TTC549 (cell line): Measurements from ENCODE around the gene SAXO2.
A peak's percentile ranks its signal among the peaks of the same experiment; 100 is the strongest.
"Not testable (repeated sequence)": the region's sequence is repeated elsewhere in the genome, so short reads cannot be mapped to it uniquely, and the experiment has no call there.

Source experiments
- FAIRE-seq: peaks from 2 replicates; lab custom pipeline; 2012; peaks lifted over from hg19 to GRCh38; lab: Jason Lieb, UNC

The SAXO2 gene, protein sequence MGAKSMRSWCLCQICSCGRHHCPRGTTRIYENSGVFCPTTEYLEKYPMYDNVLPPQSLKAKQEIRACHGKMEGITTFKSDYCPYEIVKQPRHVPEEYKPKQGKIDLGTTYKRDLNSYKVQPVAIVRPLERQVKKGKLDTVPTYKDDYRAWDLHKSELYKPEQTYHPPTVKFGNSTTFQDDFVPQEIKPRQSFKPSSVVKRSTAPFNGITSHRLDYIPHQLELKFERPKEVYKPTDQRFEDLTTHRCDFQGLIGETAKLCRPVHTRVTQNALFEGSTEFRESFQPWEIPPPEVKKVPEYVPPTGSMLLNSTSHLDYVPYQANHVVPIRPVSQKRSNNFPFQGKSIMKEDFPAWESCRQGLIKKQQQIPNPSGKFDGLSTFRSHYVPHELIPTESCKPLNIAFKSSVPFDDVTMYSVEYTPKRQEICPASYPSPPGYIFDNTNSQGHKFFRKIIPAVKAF

DNA sequence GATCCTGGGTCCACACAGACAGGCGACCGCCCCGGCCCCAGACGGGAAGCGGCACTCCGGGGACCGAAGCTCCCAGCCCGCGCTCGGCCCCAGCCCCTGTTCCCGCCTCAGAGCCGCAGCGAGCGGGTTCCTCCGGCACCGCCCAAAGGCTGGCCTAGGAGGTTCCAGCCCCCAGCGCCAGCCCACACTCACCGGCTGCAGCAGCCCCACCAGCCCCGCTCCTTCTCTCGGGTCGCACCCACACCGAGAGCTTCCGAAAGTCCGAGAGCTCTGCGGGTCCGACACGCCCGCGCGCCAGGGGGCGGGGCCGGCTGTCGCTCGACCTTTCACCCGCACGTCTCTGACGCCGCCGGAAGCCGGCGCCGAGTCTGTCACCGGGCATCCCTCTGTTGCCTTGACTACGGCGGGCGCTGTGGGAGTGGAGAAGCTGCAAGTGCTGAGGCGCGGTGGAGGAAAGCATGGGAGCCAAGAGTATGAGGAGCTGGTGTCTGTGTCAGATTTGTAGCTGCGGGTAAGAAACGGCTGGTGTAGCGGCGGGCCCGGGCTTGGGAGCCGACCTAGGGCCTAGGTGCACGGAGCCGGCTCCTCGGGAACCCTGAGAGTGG is at the start of gene SAXO2, which contains the start of gene EFL1:
Gene SAXO2, plus strand, starts transcription at position 397 of the 605 bp plus-strand sequence. Its CDS starts 62 bp downstream, at position 459.
Gene EFL1, minus strand, starts transcription at position 313 of the 605 bp plus-strand sequence. CDS start 956 bp downstream, outside the sequence.
- no peak for FAIRE-seq

DNA sequence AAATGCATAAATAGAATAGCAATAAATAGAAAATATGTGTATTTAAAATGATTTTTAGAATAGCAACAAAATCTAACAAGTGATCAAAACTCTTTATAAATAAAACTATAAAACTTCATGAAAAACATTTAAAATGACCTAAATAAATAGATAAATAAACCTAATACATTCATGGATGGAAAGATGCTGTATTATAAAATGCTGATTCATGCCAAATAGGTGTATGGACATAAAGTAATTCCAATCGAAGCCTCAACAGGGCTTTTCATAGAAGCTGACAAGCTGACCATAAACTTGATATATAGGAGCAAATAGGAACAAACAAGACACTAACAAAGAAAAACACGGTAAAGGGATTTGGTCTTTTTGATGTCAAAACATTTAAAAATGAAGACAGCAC is 46.5 kb upstream of the SAXO2 start:
- peak; percentile 59 for FAIRE-seq

DNA sequence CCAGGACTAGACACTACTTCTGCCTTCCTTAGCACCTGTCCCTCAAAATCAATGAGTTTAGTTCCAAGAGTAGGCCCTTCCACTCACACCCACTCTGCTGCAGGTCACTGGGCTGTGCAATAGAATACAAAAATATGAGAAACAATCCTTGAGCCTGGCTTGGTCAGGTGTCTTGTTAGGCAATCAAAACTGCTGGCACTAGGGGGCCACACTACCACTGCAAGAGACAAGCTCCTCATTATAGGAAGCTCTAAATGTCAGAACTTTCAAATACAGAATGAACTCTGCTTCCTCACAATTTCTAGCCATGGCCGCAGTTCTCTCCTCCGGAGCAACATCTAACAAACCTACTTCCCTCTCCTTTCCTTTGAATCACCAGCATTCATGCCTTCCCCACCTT is 41.1 kb upstream of the SAXO2 start:
- FAIRE-seq, result not testable (repeated sequence)

DNA sequence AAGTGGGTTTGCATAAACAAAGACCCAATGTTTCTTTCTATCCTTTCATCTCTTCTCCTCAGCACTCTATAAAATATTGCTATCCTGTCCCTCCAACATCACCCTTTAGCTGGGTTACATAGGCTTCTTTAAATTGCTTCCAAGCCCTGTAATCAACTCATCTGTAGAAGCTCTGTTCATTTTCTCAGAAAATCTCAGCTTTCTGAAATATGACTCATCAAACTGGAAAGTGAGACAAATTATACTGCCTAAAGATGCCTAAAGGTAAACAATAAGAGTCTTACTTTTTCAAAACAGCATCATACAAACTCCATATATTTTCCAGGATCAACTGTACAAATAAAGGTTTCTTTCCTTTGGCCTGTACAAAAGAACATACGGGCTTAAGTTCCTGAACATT is 33.9 kb upstream of the SAXO2 start:
- FAIRE-seq, result no peak

DNA sequence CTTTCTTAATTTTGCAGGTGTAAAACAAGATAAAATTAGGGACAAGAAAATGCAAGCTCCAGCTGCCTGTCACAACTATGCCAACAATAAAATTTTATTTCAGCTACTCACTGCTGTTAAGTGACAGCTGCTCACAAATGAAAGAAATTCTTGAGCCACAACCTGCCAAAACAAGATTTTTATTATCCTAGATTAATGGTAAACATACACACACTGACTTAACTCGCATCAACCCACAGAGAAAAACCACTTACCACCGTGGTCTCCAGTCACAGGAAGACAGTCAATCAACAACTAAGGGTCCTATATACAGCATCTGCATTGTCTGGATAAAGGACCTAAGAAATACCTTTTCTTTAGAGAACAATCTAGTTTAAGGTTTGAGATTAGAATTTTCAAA is 31.4 kb upstream of the SAXO2 start:
- no peak for FAIRE-seq

DNA sequence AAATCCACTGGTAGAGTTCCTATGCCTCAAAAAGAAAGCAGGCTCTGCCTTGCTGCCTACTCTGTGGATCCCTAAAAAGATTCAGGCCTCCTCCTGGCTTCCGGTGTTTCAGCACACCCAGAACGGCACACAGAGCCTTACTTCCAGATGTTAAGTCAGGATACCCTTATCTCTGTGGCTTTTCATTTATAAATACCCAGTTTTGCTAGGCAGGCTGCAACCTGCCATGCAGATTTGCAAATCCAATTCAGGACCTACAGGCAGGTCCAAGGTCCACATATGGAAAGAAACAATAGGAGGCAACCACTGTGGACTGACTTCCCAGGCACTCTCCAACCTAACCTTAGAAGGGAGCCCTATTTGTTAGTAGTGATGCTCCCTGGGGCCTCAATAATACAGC is 30.8 kb upstream of the SAXO2 start:
- FAIRE-seq, result no peak

DNA sequence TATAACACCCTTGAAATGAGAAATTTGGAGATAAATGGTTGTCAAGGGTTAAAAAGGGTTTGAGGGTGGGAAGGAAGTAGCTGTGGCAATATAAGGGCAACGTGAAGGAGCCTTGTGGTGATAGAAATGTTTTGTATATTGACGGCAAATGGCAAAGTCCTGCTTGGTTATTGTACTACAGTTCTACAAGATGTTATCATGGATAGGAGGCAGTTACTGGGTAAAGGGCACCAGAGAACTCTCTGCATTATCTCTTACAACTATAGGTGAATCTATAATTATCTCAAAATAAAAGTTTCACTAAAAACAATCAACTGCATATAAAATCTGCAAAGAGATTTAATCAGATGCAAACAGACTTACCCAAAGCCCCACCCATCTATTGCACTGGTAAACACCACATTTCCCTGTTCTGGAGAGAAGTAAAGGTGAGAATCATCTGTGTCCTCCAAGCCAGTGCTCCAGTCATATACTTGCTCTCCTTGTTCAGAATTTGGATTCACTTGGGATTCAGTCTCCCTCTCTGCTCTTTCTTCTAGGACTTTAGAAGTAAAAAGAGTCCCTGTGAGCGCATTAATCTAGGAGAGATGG is 24.6 kb upstream of the SAXO2 start:
- not testable (repeated sequence) for FAIRE-seq

DNA sequence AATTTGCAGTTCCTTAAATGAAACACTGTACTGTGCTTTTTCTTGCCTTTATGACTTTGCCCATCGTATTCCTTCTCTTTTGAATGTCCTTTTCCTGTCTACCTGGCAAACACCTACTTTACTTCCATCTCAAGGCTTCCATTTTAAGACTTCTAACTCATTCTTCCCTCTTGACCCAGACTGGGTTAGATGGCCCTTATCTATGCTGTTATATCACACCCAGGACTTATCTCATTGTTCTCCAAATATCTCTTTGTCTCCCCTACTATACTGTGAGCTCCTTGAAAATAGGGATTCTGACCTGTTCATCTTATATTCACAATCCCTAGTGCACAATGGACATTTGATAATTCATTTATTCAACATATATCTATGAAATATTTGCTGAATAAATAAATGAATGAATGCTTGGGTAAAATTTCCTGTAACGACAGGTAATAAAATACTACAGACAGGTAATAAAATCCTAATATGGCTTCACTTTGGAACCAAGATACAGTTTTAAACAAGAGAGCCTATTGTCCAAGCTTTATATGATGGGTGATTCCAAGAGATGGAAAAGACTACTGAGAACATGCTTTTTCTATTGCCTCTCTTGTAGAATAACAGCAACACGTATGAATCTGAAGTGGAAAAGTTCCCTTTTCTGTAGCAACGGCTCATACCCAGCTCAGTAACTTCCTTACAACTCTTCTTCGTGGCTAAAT is 22.8 kb upstream of the SAXO2 start:
- no peak for FAIRE-seq

DNA sequence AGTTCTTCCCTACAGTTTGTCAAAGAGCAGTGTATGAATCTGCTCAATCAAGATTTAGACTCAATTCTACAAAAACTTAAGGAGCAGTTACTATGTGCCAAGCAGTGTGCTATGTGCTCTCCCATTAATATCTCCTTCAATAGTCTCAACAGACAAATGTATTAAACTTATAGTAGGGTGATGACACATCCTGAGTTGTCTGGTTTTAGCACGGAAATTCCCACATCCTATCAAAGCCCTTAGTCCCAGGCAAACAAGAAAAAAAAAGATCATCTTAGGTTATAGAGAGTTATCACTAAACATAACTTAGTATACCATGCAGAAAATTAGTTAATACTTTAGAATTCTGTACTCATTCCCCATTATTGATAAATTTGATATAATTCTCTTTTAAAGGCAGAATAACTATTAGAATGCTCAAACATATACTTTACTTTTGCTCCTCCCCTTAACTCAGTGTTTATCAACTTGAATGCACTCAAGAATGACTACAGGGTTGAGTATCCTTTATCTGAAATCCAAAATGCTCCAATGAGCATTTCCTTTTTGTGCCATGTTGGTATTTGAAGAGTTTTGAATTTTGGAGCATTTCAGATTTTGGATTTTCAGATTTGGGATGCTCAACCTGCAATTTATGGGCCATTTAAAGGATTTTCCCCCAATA is 20.6 kb upstream of the SAXO2 start:
- FAIRE-seq, result not testable (repeated sequence)

DNA sequence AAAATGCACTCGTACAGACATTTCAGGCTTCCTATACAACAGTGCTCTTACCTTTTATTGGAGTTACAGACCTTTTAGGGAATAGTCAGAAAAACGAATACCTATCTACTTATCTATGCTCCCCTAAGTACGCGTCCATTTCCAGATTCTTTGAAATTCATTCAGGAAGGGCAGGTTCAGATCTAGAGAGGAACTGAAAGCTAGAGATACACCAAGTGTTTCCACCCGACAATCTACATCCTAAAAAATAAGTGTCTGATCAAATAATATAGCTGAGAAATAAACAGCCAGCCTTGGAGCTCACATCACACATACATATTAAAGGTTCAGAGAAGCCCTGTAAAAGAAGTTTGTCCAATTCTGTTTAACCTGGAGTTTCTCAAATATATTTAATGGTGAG is 19.0 kb upstream of the SAXO2 start:
- not testable (repeated sequence) for FAIRE-seq

DNA sequence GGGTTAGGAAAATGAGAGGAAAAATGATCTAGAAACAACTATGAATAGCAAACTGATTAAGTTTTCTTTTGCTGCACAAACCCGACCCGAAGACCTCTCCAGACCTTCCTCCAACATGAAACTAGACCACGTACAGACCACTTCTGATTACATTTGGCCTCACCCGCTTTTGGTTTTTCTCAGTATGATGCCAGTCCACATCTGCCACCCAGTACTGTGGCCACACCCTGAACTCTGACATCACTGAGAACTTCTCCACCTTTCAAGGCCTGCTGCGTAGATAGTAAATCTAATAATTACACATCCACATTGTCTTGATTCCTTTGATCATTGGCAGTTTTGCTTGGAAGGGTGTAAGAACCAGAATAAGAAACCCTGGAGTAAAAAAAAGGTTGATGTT is 16.7 kb upstream of the SAXO2 start:
- not testable (repeated sequence) for FAIRE-seq

DNA sequence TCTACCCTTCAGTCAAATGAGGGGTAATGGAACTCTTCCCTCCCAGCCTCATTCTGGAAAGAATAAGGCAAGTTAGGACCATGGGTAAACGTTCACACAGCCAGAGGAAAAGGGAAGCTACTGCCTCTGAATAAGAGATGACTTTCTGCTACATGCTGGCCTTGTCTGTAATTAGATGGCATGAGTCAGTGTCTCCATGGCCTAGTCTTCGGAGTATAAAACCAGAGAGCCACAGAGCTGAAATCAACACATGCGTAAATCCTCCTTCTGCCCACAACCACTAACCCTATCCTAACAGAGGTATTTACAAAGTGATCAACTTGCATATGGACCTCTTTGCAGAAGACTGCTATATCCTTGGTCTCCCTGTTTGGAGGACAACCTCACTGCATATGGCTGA is 14.4 kb upstream of the SAXO2 start:
- FAIRE-seq, result not testable (repeated sequence)

DNA sequence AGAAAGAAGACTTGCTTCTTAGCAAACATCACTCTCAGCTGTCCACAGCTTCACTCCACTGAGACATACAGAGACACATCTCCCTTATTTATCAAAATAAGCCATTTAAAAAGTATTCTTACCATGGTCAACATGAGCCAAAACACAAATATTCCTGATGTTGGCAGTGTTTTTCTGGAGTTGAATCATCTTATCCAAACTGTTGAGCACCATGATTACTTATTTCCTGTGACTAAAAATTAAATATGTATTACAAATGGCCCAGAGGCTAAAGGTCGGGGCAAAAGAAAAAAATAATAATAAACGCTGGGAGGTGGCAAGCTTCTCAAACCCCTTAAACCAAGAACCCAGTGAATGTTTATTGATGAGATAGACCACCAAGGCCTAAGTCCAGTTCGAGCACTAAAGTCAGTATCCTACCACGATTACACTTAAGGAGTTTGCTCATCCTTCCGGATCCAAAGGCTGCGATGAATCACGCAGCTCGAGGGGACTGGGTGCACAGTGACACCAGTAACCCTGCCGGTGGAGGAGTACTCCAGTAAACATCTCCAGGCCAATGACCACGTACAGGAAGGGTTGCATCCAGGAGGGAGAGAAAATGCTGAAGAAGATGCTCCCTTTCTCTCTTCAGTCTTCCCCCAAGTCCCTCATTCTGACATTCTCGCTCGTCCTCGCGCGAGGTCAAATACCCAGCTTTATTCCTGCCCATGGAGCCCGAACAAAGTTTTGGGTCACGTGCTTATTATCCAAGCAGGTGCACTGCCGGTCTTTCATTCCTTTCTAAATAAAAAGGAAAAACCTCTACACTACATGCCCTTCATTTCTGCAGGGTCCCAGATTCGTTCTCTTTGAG is 824 bp upstream of the SAXO2 start:
- FAIRE-seq, result not testable (repeated sequence)

DNA sequence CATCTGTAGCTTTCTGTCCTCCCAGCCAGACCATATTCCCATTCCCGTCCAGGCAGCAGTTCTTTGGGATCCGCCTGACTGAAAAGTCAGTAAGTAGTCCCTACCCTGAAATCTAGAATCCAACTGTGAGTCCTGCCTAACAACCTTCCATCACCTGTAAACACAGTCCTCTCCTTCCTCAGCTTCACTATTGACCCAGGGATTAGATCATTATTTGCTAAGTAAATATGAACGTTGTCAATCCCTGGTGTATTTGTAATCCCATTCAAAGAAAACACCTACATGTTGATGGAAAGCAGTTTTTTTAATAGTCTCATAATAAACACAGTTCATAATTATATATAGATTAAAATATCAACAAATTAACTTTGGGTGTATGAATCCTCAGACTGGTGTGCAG is 732 bp downstream of the SAXO2 start:
- FAIRE-seq, result no peak

DNA sequence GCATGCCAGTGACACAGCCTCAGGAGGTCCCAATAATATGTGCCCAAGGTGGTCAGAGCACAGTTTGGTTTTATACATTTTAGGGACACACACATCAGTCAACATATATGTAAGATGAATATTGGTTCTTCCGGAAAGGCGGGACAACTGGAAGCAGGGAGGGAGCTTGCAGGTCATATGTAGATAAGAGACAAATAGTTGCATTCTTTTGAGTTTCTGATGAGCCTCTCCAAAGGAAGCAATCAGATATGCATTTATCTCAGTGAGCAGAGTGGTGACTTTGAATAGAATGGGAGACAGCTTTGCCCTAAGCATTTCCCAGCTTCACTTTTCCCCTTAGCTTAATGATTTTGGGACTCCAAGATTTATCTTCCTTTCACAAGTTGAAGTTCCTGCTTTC is 4.5 kb downstream of the SAXO2 start:
- not testable (repeated sequence) for FAIRE-seq

DNA sequence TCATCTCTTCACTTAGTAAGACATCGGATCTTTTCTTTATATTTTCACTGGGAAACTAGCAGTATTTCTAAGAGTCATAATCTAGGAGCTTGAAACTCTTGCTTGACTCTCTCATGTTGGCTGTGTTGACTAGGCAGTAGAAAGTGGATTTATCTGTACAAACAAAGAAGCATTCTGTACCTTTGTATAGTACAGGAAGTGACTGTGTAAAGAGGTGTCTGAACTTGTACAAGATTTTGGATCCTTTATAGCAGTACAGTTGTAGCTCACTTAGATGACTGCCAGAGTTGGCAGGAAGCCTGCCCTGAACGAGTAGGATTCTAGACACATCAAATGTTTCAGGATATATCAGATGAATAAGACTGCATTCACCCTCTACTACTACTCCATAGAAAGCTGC is 5.8 kb downstream of the SAXO2 start:
- not testable (repeated sequence) for FAIRE-seq

DNA sequence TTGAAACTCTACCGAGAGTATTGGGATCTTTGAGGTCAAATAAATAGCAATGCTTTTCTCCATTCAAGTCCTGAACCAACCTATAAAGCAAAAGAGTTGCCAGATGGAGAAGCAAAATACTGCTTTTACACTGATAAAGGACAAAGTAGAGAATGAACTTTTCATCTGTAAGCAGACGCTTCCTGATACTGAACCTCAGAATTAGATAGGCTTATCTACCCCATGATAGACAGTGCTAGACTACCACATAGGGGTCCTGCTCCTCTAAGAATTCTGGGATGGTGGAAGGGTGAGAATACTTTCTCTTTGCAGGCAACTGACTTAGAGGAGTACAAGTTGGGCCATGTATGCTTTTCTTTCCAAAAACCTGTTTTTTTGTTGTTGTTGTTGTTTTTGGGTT is 9.5 kb downstream of the SAXO2 start:
- FAIRE-seq, result no peak

DNA sequence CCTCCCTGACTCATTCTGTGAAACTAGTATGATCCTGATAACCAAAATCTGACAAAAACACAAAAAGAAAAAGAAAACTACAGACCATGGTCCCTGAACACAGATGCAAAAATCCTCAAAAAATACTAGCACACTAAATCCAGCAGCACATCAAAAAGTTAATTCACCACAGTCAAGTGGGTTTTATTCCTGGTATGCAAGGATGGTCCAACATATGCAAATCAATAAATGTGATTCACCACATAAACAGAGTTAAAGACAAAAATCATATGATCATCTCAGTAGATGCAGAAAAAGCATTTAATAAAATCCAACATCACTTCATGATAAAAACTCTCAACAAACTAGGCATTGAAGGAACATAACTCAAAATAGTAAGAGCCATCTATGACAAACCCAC is 12.8 kb downstream of the SAXO2 start:
- FAIRE-seq, result no peak

DNA sequence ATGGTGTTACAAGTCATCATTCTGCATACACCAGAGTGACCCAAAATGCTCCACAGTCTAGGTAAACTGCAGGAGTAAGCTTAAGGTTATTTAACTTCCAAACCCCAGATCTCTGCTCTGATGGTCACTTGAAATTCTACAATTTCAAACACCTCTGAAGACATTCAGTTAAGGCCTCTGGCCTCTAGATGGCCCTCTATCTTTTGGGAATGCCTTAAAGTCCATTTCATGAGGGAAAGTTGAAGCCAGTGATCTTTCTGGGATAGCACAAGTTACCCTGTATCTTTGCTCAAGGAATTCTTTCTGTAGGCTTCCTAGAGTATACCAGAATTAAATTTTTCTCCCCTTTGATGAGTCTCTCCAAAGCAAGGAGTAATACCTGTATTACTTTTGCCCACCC is 18.7 kb downstream of the SAXO2 start:
- FAIRE-seq, result peak; percentile 87

DNA sequence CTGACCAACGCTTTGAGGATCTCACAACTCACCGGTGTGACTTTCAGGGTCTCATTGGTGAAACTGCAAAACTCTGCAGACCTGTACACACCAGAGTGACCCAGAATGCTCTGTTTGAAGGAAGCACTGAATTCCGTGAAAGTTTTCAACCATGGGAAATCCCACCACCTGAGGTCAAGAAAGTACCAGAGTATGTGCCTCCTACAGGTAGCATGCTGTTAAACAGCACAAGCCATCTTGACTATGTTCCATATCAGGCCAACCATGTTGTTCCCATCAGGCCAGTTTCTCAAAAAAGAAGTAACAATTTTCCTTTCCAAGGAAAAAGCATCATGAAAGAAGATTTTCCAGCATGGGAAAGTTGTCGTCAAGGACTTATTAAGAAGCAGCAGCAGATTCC is 19.8 kb downstream of the SAXO2 start:
- not testable (repeated sequence) for FAIRE-seq

DNA sequence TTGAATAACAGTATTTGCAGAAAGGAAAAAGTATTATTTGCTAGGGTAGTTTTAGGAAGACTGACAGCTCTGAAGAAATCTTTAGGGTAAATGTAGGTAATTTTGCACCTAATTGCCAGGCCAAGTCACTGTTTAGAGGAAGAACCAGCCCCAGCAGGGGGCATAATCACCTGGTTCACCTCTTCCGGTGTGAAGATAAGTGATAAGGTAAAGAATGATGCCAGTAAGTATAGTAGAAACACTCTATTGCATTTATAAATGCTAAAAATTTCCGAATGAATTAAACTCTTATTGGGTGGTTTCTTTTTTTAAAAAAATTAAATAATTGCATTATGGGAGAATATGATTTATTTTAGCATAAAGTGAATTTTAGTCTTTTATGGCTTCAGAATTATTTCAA is 21.8 kb downstream of the SAXO2 start:
- FAIRE-seq, result not testable (repeated sequence)
